ENCODE measurements around the gene DLGAP4.

Gene DLGAP4

GRCh38 chr20:36334281-36335205 lies 28.4 kb downstream of the DLGAP4 start:
- no peak for DNase-seq

GRCh38 chr20:36335206-36335870 lies 29.2 kb downstream of the DLGAP4 start:
- no peak for DNase-seq

- no peak for DNase-seq
These were observed 30.1 kb downstream of the DLGAP4 start for GRCh38 chr20:36336204-36336603.

GRCh38 chr20:36336954-36337704 lies 31.0 kb downstream of the DLGAP4 start:
- no peak for DNase-seq

DNA sequence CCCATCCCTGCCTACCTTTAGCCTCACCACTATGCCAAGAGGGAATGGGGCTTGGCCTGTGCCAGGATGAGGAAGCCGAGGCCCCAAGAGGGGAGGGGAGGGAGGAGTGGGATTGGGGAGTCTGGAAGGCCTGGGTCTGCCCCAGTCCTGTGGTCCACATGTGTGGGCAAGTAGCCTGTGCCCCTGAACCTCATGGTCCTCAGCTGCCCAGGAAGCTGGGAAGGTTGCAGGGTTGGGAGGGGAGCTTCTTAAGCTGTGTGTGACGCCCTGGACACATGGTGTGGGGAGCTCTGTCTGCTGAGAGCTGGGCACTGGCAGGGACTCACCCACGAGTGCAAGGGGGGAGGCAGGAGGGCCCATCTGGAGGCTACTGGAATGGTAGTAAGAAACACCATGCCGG lies 31.7 kb downstream of the DLGAP4 start:
- DNase-seq, result no peak

- no peak for DNase-seq
These were observed 33.8 kb downstream of the DLGAP4 start for GRCh38 chr20:36339646-36340592.

DNA sequence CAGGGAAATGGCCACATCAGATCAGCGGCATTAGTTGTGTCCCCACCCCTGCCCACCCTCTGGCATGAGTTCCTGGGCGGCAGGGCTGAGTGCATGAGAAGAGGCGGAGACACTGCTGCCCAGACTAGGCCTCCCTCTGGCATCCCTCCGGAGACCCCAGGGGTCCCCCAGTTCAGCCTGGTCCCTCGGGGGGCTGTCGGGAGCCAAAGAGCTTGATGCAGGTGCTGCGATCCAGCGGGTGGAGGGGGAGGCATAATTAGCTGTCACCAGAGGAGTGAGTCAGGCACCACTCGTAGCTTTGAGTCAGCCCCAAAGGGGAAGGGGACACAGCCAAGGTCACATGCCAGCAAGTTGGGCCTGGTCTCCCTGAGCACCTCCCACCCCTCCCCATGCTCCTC lies 34.5 kb downstream of the DLGAP4 start:
- no peak for DNase-seq

DNA sequence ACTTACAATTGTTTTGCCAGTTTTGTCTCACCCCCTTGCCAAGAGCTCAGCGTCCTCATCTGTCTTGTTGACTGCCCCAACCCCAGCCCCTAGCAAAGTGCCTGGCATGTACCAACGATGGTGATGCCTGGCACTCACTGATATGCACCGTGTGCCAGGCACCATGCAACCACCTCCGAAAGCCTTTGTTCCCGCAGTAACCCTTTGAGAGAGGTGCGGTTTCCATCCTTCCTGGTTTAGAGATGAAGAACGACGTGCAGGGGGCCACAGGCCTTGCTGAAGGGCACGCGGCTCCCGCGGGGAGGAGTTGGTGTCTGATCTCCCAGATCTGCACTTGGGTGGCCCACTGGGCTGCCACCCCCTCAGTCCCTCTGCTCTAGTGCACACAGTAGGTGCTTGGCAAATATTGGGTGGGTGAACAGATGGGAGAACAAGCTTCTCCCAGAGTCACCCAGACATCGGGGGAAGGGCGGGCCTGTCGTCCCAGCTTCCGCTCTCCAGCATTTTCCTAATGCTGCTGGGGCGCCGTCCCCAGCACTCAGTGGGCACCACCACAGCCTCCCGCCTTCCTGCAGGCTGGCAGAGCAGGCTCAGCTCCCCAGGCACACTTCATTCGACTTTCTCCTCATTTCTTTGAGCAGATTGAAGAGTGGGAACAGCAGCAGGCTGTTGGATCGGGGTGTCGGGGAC lies 35.3 kb downstream of the DLGAP4 start:
- no peak for DNase-seq

- DNase-seq, result no peak
These were observed 36.4 kb downstream of the DLGAP4 start for GRCh38 chr20:36342331-36343120.

GRCh38 chr20:36343641-36344040 lies 37.5 kb downstream of the DLGAP4 start:
- DNase-seq, result no peak

- DNase-seq, result no peak
These were observed 38.5 kb downstream of the DLGAP4 start for GRCh38 chr20:36344517-36345132.

GRCh38 chr20:36346256-36346655 lies 40.1 kb downstream of the DLGAP4 start:
- no peak for DNase-seq

GRCh38 chr20:36349384-36350170 lies 43.4 kb downstream of the DLGAP4 start:
- no peak for DNase-seq

DNA sequence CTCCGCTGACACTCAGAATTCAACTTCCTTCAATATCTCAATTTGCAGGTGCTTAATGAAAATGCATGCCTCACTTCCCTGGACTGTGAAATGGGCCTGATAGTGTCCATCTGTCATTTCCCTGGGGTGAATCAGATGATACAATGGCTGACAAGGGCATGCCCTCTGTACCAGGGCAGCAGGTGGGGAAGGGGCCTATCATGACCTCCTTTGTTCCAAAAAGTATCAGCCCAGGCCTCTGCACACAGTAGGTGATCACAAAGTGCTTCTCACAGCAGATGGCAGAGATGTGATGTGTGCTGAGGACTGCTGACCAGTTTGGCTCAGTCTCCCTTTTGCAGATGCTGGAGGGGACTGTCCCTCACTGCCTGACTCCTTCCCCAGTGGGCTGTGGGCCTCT lies 44.3 kb downstream of the DLGAP4 start:
- DNase-seq, result no peak

- DNase-seq, result no peak
These were observed 45.8 kb downstream of the DLGAP4 start for GRCh38 chr20:36351937-36352336.

DNA sequence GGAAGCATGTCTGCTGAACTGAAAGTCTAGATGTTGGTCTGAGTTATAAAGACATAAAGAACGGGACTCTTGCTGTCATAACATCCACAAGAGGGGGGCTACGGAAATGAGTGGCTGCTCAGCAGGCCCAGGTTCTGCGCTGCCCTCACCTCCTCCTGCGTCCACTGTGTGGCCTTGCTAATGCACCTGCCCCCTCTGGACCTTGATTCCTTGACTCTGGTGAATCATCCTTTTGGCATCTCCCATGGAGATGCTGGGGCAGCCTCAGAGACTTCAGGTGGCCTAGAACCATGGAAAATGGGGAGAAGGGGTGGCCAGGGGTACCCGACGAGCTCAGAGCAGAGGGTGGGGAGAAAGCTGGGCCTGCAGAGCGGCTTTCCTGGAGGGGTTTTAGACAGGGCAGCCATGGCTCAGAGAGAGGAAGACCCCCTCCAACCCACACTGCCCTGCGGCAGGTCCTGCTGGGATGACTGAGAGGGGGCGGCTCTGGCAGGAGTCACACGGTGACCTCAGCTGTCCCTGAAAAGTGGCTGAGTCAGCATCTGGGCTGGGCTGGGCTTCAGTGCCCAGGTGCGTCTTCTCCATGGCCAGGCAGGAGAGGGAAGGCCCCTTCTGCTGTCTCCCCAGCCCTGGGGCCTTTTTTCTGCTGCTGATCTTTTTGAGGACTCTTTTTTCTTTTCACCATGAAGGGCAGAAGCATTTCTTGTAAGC lies 46.9 kb downstream of the DLGAP4 start:
- DNase-seq, result no peak

DNA sequence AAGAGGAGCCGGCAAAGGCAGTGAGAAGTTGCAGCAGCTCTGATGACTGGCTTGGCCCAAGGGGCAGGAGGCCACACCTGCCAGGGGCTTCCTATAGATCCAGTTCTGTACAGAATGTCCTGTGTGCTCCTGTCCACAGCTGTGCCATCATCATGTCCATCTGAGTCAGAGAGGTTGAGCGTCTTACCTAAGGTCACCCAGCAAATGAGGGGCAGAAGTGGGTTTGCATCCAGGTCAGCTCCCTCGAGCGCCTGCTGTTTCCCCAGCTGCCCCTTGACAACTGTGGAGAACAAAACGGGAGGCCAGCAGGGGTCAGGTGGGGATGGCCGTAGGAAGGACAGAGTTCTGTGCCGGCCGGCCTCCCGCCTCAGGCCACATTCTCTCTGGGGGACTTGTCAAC lies 47.6 kb downstream of the DLGAP4 start:
- DNase-seq, result no peak

- DNase-seq, result no peak
These were observed 49.5 kb downstream of the DLGAP4 start for GRCh38 chr20:36355469-36356171.

Measured in activated naive CD4-positive, alpha-beta T cell treated with anti-CD3 and anti-CD28 coated beads, Interleukin-2, amount 50 U/mL, for 16 hours (primary cell).